Measurements from ENCODE around the gene TXNDC17. TPM values are rescaled to one million over a fixed set of nuclear protein-coding genes. Genes with fewer than 3 reads are reported as not detected.

Gene TXNDC17
- total and polyA plus RNA-seq, 2 of the 4 experiments (the other 2 are of a cell fraction) = 45.0 to 494 TPM

- H3K79me1 ChIP-seq (ENCODE audit: low read depth in 1 of 2, low read length in 2 of 2) = no peaks in the 10 kb centered on the region
- dilution Hi-C loops (cut with HindIII; ENCODE audit: low sequenced_read_pairs, unreplicated experiment) = no loop called here
- H2AK9ac ChIP-seq (replicated peaks; ENCODE audit: low read depth, low read length, poor library complexity) = no peak overlapping the region
- H2AK5ac ChIP-seq (ENCODE audit: low read depth, low read length) = no peak overlapping the region
- peaks cover 20% of the 10 kb centered on the region for H3K27me3 ChIP-seq (ENCODE audit: control insufficient read depth, insufficient read depth, low read length)
- DNase-seq (no peak), ATAC-seq (ENCODE audit: low read depth) (no peak)
- H3K9ac ChIP-seq (ENCODE audit: low read depth, low read length) = no peak overlapping the region
- 69% methylated on average over 4 of the region's 14 CpGs; no CpG with 5 or more reads in 1 of the 2 experiments for WGBS, 2 experiments (ENCODE audit: extremely low coverage in 2 of 2, insufficient read length in 1 of 2)
- H3K4me1 ChIP-seq (ENCODE audit: control insufficient read depth, insufficient read depth, low read length) = no peaks in the 10 kb centered on the region
- H3K4me3 ChIP-seq (ENCODE audit: insufficient read depth, low read depth, low read length) = no peak overlapping the region
- H3K9me1 ChIP-seq (ENCODE audit: insufficient read depth, low read length) = no peaks in the 10 kb centered on the region
- H3K56ac ChIP-seq (ENCODE audit: extremely low read depth, insufficient read depth, low read length) = no peak overlapping the region
- no peaks in the 10 kb centered on the region for H3K9me3 ChIP-seq (ENCODE audit: control insufficient read depth, insufficient read depth, low read length)
- no peak overlapping the region for H4K5ac ChIP-seq (ENCODE audit: low read depth, low read length)
- in situ Hi-C loops (cut with MboI; ENCODE audit: low sequenced_read_pairs) = loop anchor here (10.0 kb wide), 3 partner anchors 126 to 346 kb away; partner anchors contain the start of genes RNASEK and TEKT1
- no peak overlapping the region for H3K4me2 ChIP-seq (ENCODE audit: low read depth, low read length)
- H2BK120ac ChIP-seq (ENCODE audit: low read depth, low read length) = no peak overlapping the region
- H3K14ac ChIP-seq (replicated peaks; ENCODE audit: low read depth, low read length) = no peak overlapping the region
- H3K18ac ChIP-seq (ENCODE audit: low read depth, low read length) = no peak overlapping the region
- CTCF ChIA-PET = interaction anchor here (1.1 kb wide), 1 partner anchor 175 kb away, joined by 4 read pairs; no protein-coding TSS in a partner anchor
- no peak overlapping the region for H3K23ac ChIP-seq (ENCODE audit: low read depth, low read length)
- no peak overlapping the region for H2BK5ac ChIP-seq (ENCODE audit: low read depth, low read length, poor library complexity, severe bottlenecking)
- POLR2A ChIA-PET (ENCODE audit: unreplicated experiment) = no interaction called here
- no TSS peak for BruUV-seq (replicated peaks)
- H2BK15ac ChIP-seq (ENCODE audit: low read depth, low read length) = no peak overlapping the region
- no peak overlapping the region for H3K4ac ChIP-seq (ENCODE audit: low read depth, low read length)
- H4K91ac ChIP-seq (ENCODE audit: insufficient read depth, low read depth, low read length) = no peak overlapping the region
- no peak overlapping the region for H3K27ac ChIP-seq (ENCODE audit: insufficient read depth, low read length)
- intact Hi-C loops (cut with micrococcal nuclease) = loop anchor here (10.0 kb wide), 1 partner anchor 86 kb away; the partner anchor contains the start of gene XAF1
- TF ChIP-seq BHLHE40 (IDR thresholded peaks at IDR 0.05; ENCODE audit: low read depth, low read length) (no peak), NFE2L2 (IDR thresholded peaks at IDR 0.05; ENCODE audit: low read depth, low read length) (no peak), ELK1 (IDR thresholded peaks at IDR 0.05; ENCODE audit: borderline replicate concordance, low read depth, low read length) (no peak), FOS (IDR thresholded peaks at IDR 0.05; ENCODE audit: low read depth, low read length) (no peak), CHD1 (IDR thresholded peaks at IDR 0.05; ENCODE audit: low read depth, low read length) (no peak), MXI1 (IDR thresholded peaks at IDR 0.05; ENCODE audit: borderline replicate concordance, low read depth, low read length) (no peak), CTCF (conservative IDR thresholded peaks at IDR 0.05; ENCODE audit: low read depth, low read length) (no peak)
- H4K20me1 ChIP-seq (ENCODE audit: insufficient read depth, low read length) = no peaks in the 10 kb centered on the region
- peak overlapping the region; percentile 51 for H2AFZ ChIP-seq (replicated peaks; ENCODE audit: low read length, poor library complexity)
- H3K36me3 ChIP-seq (ENCODE audit: control insufficient read depth, insufficient read depth, low read length) = no peaks in the 10 kb centered on the region
- no peak overlapping the region for H2BK20ac ChIP-seq (ENCODE audit: low read depth, low read length)
- no peak overlapping the region for H4K8ac ChIP-seq (ENCODE audit: low read depth in 2 of 2, low read length in 2 of 2)
Observed at GRCh38 chr17:6668727-6669425, 28.0 kb downstream of the TXNDC17 start.

Measured in IMR-90 (cell line).